Inferior parietal cortex (tissue), 1 donor: ENCODE results near the gene CTNND2.

Source experiments
- DNase-seq: peaks from one replicate; pipeline ENCODE4 v3.0.0-alpha.2; 2016; ENCODE audit errors: extremely low spot score

Gene CTNND2

DNA sequence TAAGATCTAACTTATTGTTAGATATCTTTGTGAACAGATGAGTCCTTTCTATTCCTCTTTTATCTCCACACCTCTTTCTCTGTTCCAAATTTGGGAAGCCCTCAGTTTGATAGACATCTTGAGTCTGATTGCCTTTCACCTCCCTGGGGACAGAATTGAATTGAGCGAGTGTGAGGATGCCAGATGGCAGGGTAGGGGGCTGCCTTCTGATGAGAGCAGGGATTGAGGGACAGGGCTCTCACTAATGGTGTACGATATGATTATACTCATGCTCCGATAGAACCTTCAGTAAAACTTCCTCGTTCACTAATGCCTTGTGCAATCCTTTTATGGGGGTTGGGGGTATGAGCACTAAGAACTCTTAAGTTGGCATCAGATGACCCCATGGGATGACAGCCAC, 971.1 kb downstream of the CTNND2 start:
- no peak for DNase-seq

DNA sequence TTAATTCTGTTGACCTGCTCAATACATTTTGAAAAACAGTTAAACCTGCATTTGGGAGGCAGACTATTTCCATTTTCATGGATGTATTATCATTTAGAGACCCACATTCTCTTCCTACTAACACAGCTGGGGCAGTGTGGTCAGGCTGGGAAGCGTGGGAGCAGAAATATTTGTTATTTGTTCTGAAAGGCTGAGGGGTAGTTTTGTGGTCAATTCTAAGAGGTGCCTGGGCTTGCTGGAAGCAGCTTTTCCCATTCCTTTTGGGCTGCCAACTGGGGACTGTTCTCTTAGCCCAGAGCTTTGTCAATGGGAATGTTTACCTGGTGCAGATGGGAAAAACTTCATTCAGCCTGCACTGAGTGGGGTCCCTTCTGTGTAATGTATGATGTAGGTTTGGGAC, 971.8 kb downstream of the CTNND2 start:
- DNase-seq: no peak

DNA sequence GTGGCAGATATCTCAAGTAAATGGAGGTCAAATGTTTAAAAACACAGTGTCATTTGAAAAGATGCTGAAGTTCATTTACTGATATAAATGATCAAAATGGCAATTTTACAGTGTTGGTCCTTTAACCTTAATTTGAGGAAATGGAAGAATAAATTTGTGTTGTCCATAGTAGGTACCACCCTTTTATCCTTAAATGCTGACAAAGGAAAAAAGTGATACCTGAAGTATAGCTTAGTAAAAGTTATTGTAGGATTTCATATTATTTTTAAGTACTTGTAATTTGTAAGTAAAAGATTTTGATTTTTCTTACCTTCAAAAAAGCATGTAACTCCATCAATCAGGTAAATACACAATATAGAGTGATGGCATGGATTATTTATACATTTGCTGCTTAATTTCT, 976.6 kb downstream of the CTNND2 start:
- DNase-seq: no peak

DNA sequence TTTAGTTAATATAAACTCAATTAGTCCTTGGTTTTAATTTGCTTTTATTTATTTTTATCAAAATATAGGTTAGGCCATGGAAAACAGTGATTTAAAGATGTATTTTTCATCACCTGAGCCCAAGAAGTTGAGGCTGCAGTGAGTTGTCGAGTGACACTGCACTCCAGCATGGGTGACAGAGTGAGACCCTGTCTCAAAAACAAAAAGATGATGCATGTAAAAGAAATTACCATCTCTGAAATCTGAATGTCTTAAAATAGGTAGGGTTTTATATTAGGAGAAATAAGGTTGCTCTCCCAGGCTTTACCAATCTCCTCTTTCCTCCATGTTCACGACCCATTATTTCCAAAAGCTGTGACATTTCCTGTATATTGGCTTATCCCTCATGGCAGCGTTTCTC, 980.9 kb downstream of the CTNND2 start:
- no peak for DNase-seq
